Ramos (cell line): ENCODE results near the gene SLC19A1.

Source experiments
- in situ Hi-C: fragments of 300-500 bp; cut with MboI; formaldehyde crosslinking; loops from one replicate; pipeline ENCODE4 v1.14.3; 2022; ENCODE audit warnings: low sequenced_read_pairs; ENCODE audit not compliant: unreplicated experiment

Gene SLC19A1

DNA sequence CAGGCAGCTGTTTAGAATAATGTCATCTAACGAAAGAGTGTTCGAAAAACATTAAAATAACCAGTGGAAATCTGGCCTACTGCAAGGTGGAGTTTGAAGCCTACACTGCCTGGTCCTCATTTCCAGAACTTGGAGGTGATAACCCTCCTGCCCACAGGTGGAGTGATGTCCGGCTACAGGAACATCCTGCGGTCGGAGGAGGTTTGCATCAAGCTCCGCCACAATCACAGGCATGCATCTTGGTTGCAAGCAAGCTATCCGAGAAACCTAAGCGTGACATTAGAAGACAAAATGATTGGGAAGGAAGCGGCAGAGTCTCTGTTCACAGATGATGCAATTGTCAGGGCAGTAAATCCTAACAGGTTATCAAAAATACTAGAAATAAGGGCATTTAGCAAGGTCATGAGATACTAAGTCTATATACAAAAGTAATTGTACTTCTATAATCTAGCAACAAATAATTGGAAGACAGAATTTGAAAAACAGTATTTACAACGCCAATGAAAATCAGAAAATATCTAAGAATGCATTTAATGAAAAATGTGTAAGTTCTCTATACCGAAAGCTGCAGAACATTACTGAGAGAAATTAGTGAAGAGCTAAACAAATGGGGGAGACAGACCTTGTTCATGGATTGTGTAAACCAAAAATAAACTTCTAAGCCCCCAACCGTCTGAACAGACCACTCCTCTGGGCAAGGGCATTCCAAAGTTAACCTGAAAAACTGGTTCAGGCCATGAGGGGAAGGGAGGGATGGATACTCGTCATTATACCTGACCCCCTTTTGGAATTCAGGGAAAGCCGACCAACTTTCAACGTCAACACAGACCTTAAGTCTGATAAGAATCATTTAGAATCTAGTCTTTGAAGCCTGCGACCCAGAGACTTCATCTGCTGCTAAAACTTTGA is 4.7 kb upstream of the SLC19A1 start:
- in situ Hi-C loops, result no loop called here

DNA sequence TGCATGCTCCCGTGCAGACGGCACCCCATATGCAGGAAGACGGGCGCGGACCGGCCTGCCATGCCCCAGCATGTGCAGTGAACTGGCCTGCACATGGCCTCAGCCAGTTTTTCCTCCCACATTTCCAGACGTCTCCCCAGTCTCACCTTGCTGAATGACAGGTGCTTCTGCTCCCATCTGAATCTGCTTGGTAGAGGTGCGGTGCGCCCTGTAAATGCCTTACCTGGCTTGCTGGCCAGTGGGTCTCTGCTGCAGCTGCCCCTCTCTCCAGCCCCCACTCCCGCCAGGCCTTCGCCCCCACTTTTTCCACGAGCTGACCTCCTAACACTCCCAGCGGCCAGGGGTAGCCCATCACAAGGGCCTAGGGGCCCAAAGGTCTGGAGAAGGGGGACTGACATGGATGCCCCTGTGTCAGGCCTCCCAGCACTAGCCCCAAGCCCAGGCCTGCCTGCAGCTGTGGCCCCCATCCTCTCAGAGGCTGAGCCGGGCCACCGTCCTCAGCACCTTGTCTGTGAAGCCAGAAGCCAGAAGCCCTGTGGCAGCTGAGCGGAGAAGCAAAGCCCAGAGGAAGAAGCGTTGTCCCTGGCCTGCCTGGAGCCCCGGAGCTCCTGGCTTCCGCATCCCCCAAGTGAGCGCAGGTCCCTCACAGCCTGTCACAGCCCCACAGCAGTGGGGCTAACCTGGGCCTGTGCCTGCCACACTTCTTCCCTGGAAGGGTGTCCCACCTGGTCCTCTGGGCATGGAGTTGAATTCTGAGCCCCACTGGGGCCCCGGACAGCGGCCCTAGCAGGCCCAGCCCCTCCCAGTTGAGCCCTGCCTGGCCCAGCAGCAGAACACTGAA is 3.7 kb upstream of the SLC19A1 start:
- in situ Hi-C loops, result no loop called here

DNA sequence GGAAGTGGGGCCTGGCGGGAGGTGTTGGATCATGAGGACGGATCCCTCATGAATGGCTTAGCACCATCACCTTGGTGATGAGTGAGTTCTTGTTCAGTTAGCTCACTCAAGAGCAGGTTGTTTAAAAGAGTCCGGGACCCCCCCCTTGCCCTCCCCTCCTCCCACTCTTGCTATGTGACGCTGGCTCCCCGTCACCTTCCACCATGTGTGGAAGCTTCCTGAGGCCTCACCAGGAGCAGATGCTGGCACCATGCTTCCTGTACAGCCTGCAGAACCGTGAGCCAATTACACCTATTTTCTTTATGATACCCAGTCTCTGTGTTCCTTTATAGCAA is 3.0 kb upstream of the SLC19A1 start:
- in situ Hi-C loops, result no loop called here

DNA sequence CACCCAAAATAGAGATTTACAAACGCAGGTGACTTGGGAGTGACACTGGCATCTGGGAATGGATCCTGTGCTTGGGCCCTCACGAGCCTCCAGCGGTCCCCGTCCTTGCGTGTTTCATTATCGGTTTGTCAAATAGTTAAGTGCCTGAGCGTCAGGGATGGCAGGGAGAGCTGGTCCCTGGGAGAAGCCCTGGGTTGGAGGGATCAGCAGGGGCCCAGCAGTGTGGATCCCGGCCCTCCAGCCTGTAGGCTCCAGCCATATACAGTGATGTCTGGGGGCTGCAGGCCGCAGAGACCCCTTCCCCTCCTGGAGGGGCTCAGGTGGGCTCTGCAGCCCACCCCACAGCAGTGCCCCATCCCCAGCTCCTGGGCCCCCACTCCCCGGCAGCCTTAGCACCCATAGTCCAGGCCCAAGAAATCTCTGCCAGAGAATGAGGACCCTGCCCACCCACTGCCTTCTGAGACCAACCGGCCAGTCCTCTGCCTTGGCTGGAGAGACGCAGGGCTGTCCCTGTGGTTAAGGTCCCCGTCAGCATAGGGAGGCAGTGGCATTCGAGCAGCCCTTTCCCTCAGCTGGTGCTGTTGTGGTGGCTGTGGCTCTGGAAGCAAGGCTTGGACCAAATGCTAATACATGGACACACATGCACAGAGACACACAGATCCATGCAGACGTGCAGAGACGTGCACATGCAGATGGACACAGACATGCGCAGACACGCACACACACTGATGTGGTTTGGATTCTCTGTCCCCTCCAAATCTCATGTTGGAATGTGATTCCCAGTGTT is 2.4 kb upstream of the SLC19A1 start:
- in situ Hi-C loops, result no loop called here

DNA sequence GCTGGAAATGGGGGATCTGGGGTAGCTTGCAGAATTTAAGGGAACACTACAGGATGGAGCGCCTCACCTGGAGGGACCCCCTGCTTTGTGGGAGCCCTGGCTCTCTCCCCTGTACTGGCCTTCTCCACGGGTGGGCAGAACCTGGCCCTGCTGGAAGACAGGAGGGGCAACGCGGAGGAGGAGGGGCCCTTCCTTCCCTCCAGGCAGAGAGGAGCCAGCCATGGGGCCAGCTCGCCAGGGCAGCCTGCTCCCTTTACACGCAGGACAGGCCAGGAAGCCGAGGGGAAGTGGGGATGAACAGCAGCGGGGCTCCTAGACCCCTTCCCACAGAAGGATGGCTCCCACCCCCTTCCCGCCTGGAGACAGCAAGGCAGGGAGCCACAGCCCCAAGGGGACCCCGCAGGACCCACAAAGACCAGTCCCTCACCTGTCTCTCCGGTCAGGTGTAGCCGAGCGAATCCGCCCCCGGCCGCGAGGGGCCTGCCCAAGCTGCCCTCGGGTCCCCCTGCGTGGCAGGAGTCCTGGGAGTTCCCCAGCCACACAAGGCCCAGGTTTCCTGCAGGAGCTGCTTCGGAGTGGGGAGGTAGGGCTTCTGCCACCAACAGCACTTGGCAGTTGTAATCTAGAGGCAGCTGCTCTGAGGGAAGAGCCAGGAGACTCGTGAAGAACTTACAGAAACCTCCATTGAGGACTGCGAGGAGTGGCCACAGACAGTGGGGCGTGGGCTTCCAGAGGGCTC is 1.6 kb upstream of the SLC19A1 start:
- in situ Hi-C loops, result no loop called here

DNA sequence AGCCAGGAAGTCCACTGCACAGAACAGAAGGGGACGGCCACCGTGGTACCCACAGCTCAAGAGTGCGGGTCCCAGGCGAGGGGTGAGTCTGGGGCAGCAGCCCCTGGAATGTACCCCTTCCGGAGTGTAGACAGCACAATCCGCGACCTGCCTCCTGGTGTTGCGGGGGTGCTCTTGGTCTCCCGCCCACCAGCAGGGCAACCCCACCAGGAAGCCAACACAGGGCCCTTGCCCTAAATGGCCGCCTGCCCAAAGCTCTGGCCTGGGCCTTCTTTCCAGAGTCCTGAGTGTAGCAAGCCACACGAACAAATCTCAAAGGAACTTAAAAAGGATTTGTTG is 1.1 kb upstream of the SLC19A1 start:
- in situ Hi-C loops, result no loop called here

DNA sequence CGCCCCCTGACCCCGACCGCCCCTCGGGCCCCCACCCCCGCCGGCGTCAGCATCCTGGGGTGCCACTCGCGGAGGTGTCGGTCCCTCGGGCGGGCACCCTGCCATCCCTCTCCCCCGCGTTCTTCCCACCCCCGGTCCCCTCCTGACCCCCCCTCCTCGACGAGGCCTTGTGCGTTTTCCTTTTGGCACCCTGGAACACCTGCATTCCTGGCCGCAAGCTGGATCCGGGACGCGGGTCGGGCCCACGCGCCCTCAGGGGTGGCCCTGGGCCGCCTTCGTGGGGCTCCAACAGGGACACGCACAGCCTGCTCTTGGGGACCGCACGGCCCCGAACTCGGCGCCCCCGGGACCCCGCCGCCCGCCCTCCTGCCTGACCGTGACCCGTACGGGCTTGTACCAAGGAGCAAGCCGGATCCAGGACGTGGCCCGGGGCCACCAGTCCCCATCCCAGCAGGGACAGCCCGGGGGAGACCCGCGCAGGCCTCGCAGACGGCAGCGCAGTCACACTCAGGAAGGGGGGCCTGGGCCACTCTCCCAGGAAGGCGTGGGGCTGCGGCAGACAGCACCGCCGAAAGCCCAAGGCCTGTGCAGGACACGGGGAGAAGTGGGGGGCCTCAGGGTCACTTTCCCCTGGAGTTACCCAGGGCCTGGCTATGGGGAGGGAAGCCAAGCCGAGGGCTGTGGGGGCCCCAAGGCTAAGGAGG is 579 bp upstream of the SLC19A1 start:
- in situ Hi-C loops, result no loop called here

DNA sequence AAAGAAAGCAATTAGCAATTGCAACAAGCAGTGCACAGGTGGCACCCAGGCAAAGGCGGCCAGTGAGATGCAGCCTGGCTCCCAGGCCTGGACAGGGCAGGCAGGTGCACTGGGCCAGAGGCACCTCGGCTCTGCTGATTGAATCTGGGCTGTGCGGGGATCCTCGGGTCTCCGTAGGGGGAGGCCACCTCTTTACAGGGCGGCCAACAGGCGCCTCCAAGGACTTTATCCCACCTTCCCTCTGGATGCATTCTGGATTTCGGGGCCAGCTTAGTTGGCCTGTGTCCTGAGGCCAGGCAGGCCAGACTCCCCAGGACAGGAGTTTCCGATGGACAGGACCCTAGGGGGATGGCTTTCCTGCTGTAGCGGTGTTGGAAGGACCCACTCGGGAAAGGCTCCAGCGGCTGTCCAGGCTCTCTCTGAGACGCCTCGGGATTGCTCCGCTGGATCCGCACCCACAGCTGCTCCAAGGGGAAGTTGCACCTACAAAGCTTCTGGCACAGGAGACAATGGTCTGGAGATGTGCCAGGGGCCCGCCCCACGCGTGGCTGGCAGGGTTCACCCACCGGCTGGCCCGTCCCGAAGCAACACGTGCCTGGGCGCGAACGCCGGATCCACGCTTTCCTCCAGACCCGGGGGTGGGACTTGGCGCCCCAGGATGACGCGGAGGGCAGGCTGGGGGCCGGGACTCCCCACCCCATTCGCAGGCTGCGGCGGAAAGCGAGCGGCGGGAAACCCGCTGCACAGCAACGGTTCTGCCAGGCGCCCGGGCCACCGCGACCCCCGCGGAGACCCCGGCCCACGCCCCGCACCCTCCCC is 810 bp downstream of the SLC19A1 start:
- in situ Hi-C loops, result no loop called here

DNA sequence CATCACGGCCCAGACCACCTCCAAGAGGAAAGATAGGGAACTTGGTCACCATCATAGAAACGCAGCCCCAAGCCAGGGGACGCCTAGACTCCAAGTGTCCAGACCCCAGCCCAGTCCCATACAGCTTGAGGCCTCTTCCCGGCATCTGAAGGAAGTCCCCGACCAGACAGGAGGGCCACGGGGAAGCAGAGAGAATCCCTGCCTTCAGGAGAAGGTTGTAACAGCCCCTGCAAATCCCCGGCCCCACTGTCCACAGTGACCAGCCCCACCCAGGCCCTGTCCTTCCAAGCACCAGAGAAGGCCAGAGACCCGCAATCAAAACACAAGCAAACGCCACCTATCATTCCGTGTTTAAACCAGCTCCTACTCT is 1.7 kb downstream of the SLC19A1 start:
- in situ Hi-C loops, result no loop called here

DNA sequence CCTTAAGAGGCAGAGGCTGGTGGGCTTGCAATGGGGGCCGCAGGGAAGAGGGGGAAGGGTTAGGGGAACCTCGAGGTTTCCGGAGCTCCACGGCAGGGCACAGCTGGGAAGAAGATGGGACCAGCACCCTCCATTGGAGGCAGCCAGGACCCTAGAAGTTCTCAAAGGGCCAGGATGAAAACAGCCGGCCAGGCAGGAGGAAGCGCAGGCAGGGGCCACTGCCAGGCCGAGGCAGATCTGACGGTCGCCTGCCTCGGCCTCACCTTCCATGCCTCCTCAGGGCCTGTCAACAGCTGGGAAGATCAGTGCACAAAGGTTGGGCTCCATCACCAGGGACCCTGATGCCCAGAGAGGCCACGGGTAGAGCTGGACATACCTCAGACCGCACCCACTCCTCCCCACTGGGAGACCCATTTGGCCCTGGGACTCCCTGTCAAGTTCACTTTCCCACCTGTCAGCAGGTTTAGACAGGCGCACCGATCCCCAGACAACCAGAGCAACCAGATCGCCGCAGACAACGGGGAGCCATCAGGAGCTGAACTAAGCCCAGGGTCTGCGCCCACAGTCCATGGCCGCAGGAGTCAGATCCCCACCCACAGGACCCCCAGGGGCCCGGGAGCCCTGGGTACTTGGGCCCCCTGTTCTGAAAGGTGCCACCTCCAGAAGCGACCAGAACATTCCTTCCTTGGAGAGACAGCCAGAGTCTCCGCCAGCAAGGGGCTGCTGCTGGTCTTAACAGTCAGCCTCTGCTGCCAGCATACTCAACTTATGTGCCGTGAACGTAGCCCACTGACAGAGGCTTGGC is 2.2 kb downstream of the SLC19A1 start:
- in situ Hi-C loops, result no loop called here

DNA sequence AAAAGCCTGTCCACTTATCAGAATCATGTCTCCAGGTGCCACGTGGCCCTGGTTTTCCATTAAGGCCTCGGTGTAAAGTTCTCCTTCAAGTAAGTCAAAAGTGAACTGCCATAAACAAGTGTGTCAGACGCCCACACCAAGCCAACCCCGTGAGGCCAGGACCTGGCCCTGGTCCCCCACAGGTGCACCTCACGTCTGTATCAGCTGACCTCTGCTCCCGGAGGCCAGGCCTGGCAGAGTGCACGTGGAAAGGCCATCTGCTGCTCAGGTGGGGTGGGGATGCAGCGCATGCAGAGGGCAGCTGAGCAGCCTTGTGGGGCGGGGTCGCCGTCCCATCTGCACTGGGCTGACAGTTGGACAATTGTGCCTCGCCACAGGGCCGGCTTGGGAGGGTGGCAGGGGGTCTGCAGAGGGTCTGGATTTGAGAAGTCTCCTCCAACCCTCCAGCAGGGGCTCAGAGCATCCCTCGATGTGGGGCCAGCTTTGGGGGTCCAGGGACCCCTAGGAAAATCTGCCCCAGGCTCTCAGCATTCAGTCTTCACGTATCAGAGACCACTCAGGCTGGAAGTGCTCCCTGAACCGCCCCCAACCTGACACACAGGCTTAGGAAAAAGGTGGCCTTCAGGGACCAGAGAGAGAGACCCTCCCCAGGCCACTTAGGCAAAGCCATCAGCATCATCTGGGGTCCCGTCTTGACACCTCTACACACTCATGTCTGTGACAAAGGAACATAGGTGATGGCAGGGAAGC is 3.0 kb downstream of the SLC19A1 start:
- in situ Hi-C loops, result no loop called here

DNA sequence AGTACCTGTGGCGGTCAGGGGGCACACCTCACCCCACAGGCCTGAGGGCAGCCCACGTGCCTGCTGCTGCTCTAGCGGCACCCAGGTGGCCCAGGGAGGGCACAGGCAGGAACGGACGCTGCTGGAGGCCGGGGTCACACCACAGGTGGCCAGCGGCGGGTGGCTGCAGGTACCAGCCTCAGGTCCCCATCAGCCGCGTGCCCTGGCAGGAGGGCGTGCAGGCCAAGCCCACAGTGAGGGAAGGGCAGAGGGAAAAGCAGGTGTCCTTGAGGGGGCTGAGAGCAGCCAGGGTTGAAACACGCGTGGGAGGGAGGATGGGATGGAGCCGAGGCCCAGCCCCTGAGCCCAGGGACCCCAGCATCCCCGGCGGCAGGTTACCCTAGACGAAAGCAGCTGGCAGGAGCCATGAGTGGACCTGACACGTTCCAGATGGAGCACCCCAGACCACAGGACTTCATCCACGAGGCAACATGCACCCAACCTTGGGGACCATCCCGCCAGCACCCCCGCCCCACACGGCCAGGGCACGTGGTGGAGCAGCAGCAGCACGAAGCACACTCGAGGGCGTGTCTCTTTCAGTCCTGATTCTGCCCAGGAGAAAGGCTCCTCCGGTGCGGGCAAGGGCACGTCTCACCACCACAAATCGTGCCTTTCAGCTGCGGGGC is 3.7 kb downstream of the SLC19A1 start:
- in situ Hi-C loops, result no loop called here

DNA sequence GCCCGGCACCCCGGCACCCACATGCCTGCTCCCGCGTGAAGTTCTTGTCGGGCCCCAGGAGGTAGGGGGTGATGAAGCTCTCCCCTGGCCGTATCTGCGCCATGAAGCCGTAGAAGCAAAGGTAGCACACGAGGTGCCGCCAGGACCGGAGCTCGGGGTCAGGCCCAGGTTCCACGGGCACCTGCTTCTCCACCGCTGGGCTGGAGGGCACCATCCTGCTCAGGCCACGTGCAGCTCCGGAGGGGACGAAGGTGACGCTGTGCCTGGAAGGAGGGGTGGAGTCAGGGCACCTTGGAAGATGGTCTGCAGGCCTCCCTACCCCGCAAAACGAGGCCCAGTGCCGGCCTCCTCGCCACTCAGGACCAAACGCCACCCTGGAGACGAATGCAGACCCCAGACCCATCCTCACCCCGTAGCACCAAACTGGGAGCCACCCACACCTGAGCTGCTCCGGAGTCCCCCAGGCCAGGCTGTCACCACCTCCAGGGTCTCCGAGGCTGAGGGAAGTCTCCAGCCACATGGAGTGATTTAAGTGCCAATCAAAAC is 4.4 kb downstream of the SLC19A1 start:
- in situ Hi-C loops, result no loop called here

DNA sequence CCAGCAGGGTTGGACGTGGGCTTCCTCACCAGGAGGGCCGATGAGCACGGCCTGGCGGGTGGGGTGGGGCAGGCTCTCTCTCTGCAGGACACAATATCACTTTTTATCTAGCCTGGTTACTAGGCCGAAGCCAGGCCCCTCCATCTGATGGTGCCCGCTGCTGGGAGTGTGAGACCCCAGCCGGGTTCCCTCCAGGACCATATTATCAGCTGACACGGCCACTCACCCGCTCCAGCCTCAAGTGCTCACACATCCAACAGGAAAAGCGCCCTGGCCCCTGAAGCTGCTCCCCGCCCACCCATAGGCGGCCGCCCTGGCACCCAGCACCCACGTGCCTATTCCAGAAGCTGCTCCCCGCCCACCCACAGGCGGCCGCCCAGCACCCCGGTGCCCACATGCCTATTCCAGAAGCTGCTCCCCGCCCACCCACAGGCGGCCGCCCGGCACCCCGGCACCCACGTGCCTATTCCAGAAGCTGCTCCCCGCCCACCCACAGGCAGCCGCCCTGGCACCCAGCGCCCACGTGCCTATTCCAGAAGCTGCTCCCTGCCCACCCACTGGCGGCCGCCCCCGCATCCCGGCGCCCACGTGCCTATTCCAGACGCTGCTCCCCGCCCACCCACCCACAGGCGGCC is 5.0 kb downstream of the SLC19A1 start:
- in situ Hi-C loops, result no loop called here

DNA sequence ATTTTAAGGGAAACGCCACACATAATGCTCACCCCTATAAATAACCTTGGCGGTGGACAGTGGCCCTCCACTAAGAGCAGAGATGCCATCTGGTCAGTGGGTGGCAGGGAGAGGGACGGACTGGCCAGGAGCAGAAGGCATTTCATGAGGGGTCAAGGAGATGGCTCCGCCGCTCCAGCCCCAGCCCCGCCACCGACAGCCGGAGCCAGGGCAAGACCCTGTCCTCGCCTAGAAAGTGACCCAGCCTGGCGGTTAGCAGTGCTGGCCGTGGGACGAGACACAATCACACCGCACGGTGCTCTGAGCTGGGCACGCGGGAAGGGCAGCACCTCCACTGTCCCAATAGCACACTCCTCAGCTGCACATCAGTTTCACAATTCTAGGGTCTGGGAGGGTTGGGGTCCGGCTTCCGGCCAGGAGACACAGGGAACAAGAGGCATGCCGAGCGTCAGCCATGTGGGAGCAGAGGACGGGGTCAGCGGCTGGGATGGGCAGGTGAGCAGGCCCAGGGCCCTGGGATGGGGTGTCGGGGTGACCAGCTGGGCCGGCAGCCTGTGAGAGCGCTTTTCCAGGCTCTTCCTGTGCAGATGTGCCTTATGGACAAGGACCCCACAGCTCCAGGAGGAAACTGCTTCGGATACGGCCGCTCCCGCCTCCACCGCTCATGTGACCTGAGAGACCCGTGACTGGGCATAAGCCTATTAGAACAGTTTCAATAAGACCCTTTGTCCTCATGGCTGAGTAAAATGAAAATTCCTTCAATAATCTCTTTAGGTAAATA is 5.7 kb downstream of the SLC19A1 start:
- in situ Hi-C loops, result no loop called here
